HG02885 (cell line): ENCODE results near the gene ADCY6.

Source experiments
- ATAC-seq: cut with Tn5 transposase; IDR thresholded peaks from one replicate; pipeline ENCODE4 v1.9.1; 2021; ENCODE audit warnings: mild to moderate bottlenecking; ENCODE audit not compliant: unreplicated experiment, poor library complexity

The ADCY6 gene

DNA sequence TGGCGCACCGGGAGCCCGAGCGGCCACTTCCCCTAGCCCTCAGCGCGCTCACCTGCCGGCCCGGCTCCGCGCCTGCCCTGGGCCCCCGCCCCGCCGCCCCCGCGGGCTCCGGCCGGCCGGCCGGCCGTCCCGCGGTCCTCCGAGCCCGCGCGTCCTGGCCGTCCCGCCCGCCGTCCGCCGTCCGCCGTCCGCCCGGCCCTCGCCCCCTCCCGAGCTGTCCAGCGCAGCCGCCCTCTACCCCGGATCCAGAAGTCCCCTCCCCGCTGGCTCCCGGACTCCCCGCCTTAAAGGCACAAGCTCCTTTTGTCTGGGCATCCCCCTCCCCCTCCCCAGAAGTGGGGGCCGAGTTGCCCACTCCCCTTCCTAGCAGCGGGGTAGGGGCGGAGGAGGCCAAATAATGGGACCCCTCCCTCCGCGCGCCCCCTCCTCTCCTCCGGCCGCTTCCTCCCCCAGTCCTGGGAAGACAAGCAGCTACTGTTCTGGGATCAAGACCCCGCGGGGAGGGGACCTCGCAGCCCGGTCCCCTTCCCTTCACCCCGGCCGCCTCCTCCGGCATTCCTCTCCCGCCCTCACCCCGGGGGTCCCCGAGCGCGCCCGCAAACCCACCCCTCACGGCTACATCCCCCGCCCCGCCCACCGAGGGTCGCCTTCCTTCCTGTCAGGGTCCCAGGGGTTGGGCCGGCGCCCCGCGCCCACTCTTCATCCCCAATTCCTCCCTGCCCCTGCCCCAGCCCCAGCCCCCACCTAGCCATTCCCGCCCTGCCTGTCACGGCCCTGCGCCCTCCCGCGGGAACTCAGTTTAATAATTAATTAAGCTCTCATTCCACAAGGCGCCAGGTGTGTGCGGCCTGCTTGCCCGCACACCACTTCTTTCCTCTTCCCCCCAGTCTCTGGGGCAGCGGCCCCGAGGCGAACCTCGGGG, at the start of gene ADCY6:
Gene ADCY6, minus strand, starts transcription at position 236 of the 922 bp plus-strand sequence. CDS start 5,655 bp downstream, outside the sequence.
- ATAC-seq: no peak

GRCh38 chr12:48838048-48838447, 49.2 kb upstream of the ADCY6 start:
- no peak for ATAC-seq

DNA sequence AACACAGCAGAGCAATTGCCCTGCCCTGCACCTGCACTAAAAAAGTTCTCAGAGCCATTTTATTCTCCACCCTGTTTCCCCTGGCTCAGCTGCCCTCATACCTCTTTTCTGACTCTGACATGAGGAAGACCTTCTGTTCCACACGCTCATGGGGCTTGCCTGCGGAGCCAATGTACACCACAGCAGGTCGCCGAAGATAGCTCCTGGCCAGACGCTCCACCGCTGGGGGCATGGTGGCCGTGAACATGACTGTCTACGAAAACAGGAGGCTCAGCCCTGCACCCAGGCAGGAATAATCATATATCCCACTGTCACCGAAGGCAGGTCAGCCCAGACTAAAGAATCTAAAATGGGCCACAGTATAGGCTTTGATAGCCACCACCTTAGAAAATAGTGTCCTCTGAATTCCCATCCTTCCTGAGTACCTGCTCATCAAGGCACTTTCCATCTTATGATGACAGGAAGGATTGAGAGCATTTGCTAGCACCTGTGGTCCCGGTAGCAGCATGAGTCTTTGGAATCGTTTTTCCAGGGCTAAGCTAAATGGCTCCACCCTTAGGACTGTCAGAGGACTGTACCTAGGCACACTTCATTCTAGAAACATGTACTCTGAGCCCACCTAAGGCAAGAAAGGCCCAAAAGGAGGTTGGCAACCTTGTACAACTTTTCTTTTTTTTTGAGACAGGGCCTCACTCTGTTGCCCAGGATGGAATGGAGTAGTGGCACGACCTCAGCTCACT, 43.6 kb upstream of the ADCY6 start:
- no peak for ATAC-seq

DNA sequence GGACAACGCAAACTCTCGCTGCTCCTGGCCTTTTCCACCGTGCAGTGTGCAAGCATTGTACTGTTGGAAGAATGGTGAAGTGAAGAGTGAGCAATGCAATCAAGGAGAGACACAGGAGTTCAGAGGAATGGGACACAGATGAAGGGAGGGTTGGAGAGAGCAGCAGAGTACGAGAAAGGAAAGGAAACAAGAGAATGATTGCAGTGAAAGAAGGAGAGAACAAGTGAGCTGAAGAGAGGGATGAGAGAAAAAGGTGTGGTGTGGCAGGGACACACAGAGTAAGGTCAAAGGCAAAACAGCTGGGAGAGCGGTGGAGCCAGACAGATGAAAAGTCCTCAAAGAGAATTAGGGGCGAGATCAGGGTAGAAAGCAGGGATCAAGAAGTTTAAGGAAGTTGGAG, 42.4 kb upstream of the ADCY6 start:
- ATAC-seq: no peak

GRCh38 chr12:48828841-48829575, 40.1 kb upstream of the ADCY6 start:
- no peak for ATAC-seq

DNA sequence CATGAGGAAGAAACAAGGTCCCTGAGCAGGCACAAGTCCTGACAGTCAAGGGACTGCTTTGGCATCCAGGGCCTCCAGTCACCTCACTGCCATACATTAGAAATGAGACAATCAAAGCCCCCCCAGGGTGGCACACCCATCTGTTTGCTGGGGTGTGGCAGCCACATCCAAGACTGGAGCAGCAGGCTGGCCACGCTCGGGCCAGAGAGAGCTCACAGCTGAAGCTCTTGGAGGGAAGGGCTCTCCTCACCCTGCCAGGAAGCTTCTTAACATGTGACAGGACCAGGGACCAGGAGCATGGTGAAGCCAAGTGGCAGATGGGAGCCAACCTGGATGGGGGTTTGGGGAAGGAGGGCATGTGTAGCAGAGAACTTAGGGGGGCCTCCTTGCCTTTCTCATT, 39.4 kb upstream of the ADCY6 start:
- ATAC-seq: no peak

DNA sequence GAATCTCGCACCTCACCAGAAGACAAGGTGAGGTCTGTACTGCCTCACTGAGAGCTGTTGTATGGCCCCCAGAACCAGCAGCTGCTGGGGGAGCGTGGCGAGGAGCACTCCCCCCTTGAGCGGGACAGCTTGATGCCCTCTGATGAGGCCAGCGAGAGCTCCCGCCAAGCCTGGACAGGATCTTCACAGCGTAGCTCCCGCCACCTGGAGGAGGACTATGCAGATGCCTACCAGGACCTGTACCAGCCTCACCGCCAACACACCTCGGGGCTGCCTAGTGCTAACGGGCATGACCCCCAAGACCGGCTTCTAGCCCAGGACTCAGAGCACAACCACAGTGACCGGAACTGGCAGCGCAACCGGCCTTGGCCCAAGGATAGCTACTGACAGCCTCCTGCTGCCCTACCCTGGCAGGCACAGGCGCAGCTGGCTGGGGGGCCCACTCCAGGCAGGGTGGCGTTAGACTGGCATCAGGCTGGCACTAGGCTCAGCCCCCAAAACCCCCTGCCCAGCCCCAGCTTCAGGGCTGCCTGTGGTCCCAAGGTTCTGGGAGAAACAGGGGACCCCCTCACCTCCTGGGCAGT, 38.7 kb upstream of the ADCY6 start:
- ATAC-seq: no peak

DNA sequence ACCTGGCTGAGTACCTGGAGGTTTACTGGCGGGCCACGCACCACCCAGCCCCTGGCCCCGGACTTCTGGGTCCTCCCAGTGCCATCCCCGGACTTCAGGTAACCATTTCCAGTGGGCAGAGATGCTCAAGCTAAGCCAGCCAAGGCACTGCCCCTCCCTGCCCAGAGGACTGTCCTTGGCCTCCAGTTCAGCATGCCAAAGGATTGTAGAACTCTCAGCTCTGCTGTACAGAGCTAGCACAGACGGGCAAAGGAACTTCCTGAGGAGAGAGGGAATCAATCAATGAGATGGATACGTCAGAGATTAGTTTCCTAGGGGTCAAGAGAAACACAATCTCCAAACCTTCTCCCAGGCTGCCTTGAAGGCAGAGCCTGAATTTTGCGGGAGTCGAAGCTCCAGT, 38.1 kb upstream of the ADCY6 start:
- ATAC-seq: no peak

GRCh38 chr12:48826209-48826855, 37.4 kb upstream of the ADCY6 start:
- no peak for ATAC-seq

GRCh38 chr12:48824905-48825304, 36.0 kb upstream of the ADCY6 start:
- no peak for ATAC-seq

- peak; percentile 64 for ATAC-seq
Observed at GRCh38 chr12:48824112-48824511, 35.2 kb upstream of the ADCY6 start.

DNA sequence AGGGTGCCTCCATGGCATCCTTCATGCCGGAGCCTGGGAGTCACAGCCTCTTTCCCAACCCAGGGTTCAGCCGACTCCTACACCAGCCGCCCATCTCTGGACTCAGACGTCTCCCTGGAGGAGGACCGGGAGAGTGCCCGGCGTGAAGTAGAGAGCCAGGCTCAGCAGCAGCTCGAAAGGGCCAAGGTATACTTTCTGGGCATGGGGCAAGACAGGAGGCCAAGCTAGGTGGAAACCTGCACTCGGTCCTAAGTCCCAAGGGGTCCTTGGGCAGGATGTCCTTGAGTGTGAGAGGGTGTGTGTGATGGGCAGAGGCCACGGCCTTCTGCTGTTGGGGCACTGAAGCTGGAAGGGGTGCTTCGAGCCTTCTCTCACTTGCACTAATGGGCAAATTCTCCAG, 34.4 kb upstream of the ADCY6 start:
- no peak for ATAC-seq

DNA sequence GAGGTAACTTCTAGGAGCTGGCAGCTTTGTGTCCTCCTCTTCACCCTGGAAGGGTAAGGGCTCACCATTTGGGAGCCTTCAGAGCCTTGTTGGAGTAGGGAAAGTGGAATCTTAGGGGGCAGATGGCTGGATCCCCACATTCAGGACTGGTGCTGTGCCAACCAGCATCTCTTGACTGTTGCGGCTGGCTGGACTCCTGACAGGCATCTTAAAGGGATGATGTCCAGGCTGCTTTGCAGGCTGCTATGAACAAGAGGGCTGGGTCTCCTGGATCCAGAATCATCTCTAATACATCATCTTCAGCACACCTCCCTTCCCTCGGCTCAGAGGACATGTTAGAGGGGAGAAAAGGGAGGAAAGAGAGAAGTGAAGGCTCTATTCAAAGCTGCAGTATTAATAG, 33.8 kb upstream of the ADCY6 start:
- no peak for ATAC-seq

GRCh38 chr12:48822139-48822538, 33.2 kb upstream of the ADCY6 start:
- ATAC-seq: no peak

GRCh38 chr12:48819986-48820725, 31.3 kb upstream of the ADCY6 start:
- no peak for ATAC-seq

- ATAC-seq: no peak
Observed at GRCh38 chr12:48818831-48819590, 30.1 kb upstream of the ADCY6 start.

GRCh38 chr12:48817873-48818830, 29.3 kb upstream of the ADCY6 start, which contains the start of gene CACNB3:
CACNB3 (plus strand) TSS chr12:48818496; CDS start chr12:48818930, 434 bp downstream.
- ATAC-seq: peak; percentile 38
